Medulla oblongata (tissue), 1 donor: ENCODE results near the gene FAM118B.
"Not testable (repeated sequence)": the region's sequence is repeated elsewhere in the genome, so short reads cannot be mapped to it uniquely, and the experiment has no call there.

ENCODE experiments used
- DNase-seq: peaks from one replicate; pipeline ENCODE4 v3.0.0-alpha.2; 2015; ENCODE audit errors: extremely low spot score

Gene FAM118B

DNA sequence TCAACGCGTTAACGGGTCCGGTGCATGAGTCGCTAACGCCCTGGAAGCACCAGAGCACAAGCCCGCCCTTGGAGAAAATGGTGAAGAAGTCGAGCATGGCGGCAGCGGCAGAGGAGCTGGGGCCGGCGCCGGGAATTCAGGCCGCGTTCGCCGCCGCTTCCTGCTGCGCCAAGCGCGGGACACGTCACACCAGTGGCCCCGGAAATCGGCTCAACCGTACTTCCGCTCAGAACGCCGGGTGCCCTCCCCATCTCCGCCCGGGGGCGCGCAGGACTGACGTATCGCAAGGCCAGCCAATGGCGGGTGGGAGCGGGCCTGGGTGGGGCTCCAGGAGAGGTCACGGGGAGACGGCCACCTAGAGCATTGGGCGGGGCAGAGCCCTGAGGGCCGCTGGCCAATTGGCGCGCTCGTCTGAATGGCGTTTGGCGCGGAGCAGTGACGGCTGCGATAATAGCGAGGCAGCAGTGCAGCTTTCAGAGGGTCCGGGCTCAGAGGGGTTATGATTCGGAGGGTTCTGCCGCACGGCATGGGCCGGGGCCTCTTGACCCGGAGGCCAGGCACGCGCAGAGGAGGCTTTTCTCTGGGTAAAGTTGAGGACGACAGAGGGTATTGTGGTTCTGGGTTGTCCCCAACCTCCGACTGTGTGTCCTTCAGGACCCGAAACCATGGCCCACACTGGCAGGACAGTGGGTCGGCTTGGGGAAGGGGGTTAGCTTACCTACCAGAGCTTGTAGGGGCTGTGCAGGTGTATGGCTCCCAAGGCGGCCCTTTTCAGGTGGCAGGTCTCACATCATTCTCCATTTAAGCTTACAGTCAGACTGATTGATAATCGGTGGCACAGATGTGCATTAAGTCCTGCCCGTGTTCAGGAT, 57.4 kb downstream of the FAM118B start, which contains the start of the genes FOXRED1 and SRPRA:
Gene FOXRED1, plus strand, starts transcription at position 447 of the 872 bp plus-strand sequence. Its CDS starts 53 bp downstream, at position 500.
Gene SRPRA, minus strand, starts transcription at position 188 of the 872 bp plus-strand sequence. Its CDS starts 91 bp downstream, at position 97.
- DNase-seq = peak; percentile 99

DNA sequence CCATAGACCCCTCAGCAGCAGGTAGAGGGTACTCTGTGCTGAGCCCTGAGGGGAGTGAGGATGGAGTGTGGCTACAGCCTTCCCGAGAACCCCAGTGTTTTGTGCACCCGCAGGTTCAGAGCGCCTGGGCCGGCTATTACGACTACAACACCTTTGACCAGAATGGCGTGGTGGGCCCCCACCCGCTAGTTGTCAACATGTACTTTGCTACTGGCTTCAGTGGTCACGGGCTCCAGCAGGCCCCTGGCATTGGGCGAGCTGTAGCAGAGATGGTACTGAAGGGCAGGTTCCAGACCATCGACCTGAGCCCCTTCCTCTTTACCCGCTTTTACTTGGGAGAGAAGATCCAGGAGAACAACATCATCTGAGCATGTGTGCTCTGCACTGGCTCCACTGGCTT, 65.7 kb downstream of the FAM118B start:
- DNase-seq = no peak

DNA sequence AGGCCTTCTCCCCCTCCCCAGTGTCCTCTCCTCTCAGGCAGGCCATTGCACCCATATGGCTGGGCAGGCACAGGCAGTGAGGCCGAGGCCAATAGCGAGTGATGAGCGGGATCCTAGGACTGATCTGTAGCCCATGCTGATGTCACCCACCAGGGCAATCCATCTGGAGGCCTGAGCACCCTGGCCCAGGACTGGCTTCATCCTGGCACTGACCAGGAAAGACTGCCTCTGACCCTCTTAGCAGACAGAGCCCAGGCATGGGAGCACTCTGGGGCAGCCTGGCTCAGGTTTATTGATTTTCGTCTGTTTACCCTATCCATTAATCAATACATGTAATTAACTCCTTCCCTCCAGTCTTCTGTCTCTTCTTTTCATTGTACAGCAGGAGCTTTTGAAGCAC, 66.2 kb downstream of the FAM118B start:
- no peak for DNase-seq

DNA sequence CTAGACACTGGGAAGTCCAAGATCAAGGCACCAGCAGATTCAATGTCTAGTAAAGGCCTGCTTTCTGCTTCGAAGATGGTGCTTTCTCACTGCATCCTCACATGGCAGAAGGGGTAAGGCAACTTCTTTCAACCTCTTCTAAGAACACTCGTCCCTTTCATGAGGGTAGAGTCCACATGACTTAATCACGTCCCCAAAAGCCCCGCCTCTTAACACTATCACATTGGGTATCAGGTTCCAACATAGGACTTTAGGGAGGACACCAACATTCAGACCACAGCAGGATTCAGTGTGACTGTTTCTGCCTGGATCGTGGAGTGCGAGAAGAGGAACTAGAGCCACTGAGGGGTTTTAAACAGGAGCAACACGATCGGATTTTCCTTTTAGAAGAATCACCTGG, 67.6 kb downstream of the FAM118B start:
- no peak for DNase-seq

DNA sequence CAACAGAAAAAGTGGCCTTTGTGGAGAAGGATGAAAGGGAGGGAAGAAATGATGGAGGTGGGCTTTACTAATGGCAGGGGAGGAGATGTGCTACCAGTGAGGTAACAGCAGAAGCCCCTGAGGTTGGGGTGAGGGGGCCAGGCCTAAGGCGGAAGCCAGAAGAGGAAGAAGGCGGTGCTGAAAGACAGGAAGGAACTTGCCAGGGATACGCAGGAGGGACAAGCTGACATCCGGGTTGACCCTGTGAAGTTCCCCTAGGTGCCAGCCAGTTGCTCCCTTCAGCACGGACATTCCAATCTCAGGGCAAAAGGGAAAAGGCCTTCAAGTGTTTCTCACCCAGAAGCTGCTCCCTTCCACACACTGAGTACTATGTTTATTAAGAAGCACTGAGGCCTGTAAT, 69.0 kb downstream of the FAM118B start:
- no peak for DNase-seq

DNA sequence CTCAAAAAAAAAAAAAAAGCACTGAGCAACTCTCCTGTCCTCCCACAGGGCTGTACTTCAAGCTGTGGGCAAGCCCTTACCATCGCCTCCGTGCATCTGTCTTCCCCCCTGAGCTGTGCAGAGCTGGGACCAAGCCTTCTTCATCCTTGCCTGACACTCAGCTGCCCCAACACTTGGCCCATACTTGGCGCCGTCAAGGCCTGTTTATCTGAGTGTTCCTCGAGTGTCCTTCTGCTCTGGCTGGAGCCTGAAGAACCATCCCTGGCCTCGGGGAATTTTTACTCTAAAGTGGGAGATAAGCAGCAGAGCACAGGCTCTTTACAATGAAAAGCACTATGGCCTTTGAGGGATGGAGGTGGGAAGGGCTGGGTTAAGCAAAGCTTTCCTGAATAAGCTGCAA, 69.7 kb downstream of the FAM118B start:
- DNase-seq = no peak

DNA sequence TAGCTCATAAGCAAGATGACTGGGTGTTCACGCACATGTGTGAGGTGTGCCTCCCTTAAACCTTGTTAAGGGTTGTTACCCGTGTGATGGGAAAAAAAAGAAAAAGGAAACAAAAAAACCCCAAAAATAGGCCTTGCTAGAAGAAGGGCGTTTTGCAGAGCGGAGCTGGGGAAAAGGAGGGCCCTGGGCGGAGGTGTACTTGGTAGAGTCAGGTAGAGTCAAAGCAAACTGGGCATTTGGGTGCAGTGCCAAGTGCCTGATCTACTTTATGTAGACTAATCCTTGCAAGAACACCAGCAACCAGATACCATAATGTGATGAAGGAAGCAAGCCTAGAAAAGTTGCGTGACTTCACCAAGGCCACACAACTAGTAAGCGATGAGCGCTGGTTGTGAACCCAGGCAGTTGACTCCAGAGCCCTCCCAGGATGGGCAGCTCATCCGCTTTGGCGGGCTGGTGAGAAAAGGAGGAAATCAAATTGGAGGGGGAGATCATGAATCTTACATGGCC, 70.1 kb downstream of the FAM118B start:
- no peak for DNase-seq

DNA sequence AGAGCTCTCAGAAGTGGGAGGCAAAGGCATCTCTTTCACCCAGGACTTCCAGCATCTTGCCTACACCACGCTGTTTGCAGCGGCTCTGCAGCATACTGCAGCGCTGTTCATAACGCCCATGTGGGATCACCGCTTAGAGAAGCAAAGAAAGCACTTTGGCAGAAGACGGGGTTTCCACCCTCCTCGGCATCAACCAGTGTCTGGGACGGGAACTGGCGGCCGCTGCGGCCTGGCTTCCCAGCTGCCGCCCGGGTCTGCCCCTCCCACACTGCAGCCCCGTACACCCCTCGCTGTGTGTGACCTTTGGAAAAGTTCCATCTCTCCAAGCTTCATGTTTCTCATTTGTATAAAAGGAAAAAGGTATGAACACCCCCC, 70.8 kb downstream of the FAM118B start:
- DNase-seq = peak; percentile 47

DNA sequence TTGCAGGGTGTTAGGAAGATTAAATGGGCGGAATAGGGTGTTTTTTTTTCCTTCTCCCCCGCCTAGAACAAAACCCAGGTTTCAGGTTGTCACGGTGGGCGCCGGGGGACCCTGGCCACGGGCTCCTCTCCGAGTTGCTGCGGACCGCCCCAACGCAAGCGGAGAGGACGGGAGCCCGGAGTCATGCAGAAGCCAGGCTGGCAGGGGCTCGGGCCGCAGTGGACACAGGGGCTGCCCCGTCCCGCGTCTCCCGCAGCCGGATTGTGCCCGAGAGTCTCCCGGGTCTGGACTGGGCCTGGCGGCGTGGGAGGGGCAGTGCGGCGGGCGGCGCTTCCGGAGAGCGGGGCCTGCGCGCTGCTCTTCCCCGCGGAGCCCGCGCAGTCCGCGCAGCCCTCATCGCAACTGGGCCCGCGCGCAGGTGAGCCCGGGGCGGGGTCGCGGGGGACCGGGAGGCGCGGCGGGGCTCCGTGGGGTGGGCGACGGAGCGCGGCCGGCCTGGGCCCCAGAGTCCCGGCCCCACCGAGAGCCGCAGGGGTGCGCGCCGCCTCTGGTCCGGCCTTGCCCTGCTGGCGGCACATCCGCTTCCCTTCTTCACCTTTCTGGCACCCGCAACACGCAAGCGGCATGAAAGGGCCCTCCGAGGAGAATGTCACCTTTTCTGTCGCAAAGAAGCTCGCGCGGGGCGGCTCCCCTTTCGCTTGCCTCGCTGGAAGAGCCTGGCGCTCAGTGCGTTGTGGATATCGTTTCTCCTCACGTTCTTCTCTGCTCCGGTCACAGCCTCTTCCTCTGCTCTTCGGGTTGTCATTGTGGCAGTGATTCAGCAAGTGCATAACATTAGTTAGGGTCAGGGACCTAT, 71.4 kb downstream of the FAM118B start, which contains the start of gene TIRAP:
Gene TIRAP, plus strand, starts transcription at position 358 of the 856 bp plus-strand sequence. CDS start 7,802 bp downstream, outside the sequence.
- peak; percentile 56 for DNase-seq

DNA sequence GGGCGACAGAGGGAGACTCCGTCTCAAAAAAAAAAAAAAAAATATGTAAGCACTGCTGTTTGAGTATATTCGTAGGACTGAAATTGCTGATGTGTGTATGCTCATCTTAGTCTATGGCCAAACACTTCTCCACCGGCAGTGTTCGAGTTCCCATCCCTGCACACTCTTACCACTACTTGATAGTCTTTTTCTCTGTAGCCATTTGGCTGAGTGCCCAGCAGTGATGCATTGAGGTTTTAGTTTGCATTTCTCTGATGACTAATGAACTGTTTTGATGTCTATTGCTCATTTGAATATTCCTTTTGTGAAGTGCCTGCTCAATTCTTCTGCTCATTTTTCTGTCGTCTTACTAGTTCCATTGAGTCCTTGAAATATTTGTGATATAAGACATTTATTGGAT, 73.2 kb downstream of the FAM118B start:
- no peak for DNase-seq

DNA sequence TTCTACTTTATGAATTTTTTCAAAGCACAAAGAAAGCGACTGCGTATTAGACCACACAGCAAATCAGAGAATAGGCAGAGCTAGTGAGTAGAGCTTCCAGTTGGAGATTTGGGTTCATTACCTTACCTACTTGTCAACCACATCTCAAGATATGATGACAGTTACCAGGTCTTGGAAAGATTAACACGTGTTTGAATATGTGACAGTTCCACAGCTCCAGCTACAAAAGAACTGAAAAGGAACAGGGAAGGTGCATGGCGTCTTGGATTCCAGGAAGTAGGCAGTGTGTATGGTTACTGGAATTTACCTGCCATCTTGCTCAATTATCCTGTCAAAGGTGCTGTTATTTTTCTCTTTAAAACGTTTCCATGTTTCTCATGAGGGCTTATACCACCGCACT, 76.7 kb downstream of the FAM118B start:
- no peak for DNase-seq

DNA sequence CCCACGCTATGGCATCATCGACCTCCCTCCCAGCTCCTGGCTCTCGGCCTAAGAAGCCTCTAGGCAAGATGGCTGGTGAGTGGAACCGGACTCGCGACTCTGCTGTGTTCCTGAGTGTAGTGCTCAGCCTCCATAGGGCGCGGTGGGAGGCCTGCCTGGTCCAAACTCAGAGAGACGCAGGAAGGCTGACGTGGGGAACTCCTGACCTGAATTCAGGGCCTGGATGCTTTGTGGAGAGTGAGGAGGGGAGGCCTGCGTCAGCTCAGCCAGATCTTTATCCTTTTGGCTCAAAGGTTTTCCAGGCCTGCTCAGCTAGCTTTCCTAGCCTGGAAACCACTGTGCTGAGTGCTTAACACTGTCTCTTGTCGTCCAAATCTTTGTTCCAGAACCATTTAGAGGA, 79.3 kb downstream of the FAM118B start:
- no peak for DNase-seq

DNA sequence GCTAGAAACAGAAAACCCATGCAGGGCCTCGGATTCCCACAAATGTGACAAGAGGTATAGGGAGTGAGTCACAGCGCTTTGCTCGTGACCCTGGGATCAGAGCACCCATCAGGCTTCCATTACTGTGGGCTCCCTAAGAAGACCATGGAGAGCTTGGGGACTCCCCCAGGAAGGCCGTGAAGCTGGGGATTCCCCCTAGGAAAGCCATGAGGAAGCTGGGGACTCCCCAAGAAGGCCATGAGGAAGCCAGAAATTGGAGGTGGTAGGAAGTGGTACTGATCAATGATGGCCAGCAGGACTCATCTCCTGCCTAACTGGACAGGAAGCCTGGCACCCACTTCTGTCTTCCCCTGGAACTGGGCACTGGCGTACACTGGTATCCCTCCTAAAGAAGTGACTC, 82.1 kb downstream of the FAM118B start:
- DNase-seq = no peak

DNA sequence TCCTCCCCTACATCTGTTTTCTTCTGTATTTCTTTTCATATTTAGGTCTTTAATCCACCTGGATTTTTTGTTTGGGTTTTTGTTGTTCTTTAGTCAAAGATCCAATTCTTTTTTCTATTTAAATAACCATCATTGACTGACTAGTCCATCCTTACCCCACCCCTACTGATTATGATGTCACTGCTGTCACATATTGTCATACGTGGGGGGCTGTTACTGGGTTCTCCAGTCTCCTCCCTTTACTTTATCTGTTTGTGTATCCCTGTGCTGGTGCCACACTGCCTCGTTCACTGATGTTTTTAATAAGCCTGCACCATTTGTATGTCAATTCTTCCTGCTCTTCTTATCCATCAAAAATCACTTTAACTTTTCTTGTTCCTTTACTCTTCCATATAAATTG, 85.4 kb downstream of the FAM118B start:
- no peak for DNase-seq

DNA sequence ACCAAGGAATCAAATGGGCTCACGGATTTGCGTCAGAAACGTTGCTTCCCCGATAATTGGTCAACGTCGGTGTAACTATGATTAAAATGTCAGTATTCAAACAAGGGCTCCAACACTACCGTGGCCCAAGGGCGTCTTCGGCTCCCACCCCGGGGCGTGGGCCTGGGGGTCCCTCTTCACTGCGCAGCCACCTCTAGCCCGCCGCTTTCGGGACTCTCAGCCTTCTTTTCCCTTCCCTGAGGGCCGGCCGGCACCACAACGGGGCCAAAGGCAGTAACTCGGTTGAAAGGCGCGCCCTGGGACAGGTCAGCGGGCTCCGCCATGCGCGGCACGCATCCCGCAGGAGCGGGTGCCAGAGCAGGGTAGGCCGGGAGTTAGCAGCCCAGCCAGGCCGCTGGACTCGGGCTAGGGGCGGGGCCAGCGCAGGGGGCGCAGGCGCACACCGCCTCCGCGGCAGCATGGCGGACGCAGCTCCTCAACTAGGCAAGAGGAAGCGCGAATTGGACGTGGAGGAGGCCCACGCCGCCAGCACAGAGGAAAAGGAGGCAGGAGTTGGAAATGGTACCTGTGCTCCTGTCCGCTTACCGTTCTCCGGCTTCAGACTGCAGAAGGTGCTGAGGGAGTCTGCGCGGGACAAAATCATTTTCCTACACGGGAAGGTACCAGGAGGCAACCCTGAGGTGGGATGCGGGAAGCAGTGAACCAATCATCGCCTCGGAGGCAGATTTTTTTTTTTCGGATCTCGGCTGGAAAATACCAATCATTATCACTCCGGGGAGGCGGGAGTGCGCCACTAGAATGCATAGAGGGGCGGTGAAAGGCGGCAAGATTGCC, 92.3 kb downstream of the FAM118B start, which contains the start of gene DCPS:
Gene DCPS, plus strand, starts transcription at position 438 of the 834 bp plus-strand sequence. Its CDS starts 21 bp downstream, at position 459.
- peak; percentile 93 for DNase-seq

DNA sequence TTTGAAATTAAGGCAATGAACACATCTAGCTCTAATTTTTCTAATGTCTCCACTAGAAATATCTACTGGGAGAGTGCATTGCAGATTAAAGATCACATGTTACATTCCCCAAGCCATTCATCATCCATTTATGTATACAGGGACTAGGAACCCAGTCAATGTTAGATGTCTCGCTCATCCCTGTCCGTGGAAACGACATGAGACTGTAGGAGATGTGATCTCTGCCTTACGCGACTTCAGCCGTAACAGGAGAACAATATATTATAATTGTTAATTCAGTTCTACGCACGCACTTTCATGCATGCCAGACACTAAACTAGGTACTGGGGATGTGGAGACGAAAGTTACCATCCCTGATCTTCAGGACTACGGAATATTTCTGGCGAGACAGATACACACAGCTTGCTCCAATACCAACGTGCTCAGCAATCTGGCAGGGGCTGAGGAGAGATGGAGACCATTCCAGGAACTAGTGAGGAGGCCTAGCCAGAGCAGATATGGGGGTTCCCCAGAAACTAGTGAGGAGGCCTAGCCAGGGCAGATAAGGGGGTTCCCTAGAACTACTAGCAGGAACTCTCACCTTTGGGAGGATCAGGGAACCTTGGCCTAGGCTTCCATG, 93.0 kb downstream of the FAM118B start:
- DNase-seq = peak; percentile 20

DNA sequence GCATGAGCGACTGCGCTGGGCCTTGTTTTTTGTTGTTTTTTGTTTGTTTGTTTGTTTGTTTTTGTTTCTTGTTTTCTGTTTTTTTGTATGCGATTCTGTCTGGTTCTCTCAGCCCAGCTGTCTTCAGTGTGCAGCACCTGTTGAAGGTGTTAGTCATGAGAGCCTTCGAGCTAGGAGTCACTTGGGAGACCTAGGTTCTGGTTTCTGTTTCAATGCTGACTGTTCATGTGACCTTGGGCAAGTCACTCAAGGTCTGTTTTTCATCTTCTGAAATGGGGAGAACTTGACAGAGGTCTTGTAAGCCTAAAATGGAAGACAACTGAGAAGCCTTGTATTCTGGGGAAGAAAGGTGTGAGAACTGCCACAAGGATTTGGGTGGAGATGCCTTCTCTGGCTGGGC, 94.1 kb downstream of the FAM118B start:
- DNase-seq = no peak

DNA sequence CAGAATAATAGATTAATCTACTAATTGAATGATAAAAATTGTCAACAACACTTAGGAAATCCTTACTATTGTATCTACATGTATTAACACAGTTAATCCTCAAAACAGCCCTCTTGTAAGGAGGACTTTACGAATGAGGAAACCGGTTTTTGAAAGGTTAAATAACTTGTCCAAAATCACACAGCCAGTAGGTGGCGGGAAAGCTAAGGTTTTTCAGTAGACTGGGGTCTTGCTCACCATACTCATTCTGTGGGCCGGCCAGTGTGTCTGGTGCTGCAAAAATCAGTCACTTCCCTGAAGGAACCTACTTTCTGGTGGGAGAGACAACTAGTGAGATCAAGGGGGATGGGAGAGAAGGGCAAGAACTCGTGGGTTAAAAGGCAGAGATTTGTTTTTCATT, 96.1 kb downstream of the FAM118B start:
- DNase-seq = peak; percentile 60

DNA sequence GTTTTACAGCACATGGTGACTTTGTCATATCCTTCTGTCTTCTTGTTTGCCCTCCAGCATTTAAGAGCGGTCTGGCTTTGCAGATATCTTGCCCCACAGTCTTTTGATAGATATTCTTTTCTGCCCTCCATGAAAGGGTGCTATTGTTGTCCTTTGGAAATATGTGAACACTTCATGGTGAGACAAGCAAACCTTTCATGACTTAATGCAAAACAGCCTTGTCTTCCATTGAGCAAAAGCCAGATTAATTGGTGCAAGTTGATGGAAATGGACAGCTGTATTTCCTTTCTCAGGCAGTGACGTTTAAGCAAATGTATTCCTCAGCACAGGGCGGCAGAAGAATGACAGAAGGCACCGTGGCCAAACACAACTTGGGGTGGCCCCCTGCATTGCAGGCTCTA, 96.7 kb downstream of the FAM118B start:
- DNase-seq = peak; percentile 86

DNA sequence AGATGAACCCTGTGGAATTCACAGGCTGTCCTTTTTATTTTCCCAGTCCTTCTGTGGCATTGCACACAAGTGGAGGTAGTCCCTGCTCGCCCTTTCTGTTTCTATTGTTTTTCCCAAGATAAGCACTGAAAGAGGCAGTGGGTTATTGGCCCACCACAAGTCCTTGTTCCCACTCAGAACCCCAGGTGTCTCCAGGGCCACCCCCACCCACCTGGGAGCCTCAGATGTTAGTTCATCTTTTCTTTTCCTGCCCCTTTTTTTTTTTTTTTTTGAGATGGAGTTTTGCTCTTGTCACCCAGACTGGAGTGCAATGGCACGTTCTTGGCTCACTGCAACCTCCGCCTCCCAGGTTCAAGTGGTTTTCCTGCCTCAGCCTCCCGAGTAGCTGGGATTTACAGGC, 97.2 kb downstream of the FAM118B start:
- DNase-seq = not testable (repeated sequence)
